ENCODE data around the gene RBM15. TPM values are rescaled to one million over a fixed set of nuclear protein-coding genes. Genes with fewer than 3 reads are reported as not detected.

RBM15 gene
- total RNA-seq, 1 experiment from 2014 or later: 32.1 TPM

- POLR2A ChIA-PET: no interaction called here
- CTCF ChIA-PET: no interaction called here
- in situ Hi-C loops (cut with HindIII; ENCODE audit: low pct_unique_long_range_greater_than_20kb, low sequenced_read_pairs) (no loop called here), intact Hi-C loops (cut with micrococcal nuclease; ENCODE audit: unreplicated experiment) (no loop called here)
- H3K4me3 ChIP-seq (ENCODE audit: low read depth in 2 of 2, low read length in 2 of 2): no peak overlapping the region
- no peaks in the 10 kb centered on the region for H3K9me3 ChIP-seq (ENCODE audit: control insufficient read depth, insufficient read depth, low read depth, low read length)
- no peak for ATAC-seq
- BruUV-seq (replicated peaks): no TSS peak
- TF ChIP-seq REST (IDR thresholded peaks at IDR 0.05; ENCODE audit: insufficient read depth in 1 of 2, low read depth in 2 of 2, low read length in 1 of 2) (no peak), TCF7L2 (IDR thresholded peaks at IDR 0.05; ENCODE audit: low read depth, low read length) (no peak), POLR2AphosphoS5 (IDR thresholded peaks at IDR 0.05; ENCODE audit: low read depth, low read length) (no peak), CTCF (IDR thresholded peaks at IDR 0.05) (no peak), SIN3A (IDR thresholded peaks at IDR 0.05; ENCODE audit: borderline replicate concordance, insufficient read depth, low read depth, low read length) (no peak)
- peaks cover 17% of the 10 kb centered on the region; the same call in 1 of the 2 replicates for H3K36me3 ChIP-seq (ENCODE audit: control insufficient read depth, insufficient read depth, low read length)
- H3K4me1 ChIP-seq (ENCODE audit: control insufficient read depth, insufficient read depth, low read length): peaks cover 37% of the 10 kb centered on the region; the same call in 1 of the 2 replicates
- no peaks in the 10 kb centered on the region for H3K27me3 ChIP-seq (ENCODE audit: control insufficient read depth, insufficient read depth, low read length)
- H3K27ac ChIP-seq (ENCODE audit: low read length): no peak overlapping the region
- no peak for DNase-seq (ENCODE audit: low read depth, low spot score)
Measured at GRCh38 chr1:110348050-110348449, 8.9 kb downstream of the RBM15 start.

- in situ Hi-C loops (cut with HindIII; ENCODE audit: low pct_unique_long_range_greater_than_20kb, low sequenced_read_pairs): no loop called here
- Histone ChIP-seq H3K27me3 (ENCODE audit: control insufficient read depth, insufficient read depth, low read length) (no peaks in the 10 kb centered on the region), H3K27ac (ENCODE audit: low read length) (no peak overlapping the region), H3K9me3 (ENCODE audit: control insufficient read depth, insufficient read depth, low read depth, low read length) (no peaks in the 10 kb centered on the region), H3K4me3 (ENCODE audit: low read depth in 2 of 2, low read length in 2 of 2) (no peak overlapping the region), H3K4me1 (ENCODE audit: control insufficient read depth, insufficient read depth, low read length) (peaks cover 31% of the 10 kb centered on the region; the same call in 1 of the 2 replicates), H3K36me3 (ENCODE audit: control insufficient read depth, insufficient read depth, low read length) (peaks cover 16% of the 10 kb centered on the region; the same call in 1 of the 2 replicates)
- POLR2A ChIA-PET: interaction anchor here (1.2 kb wide), 1 partner anchor 10 kb away, joined by 3 read pairs; no protein-coding TSS in a partner anchor
- DNase-seq (ENCODE audit: low read depth, low spot score) (no peak), ATAC-seq (no peak)
- no TSS peak for BruUV-seq (replicated peaks)
- CTCF ChIA-PET: no interaction called here
- intact Hi-C loops (cut with micrococcal nuclease; ENCODE audit: unreplicated experiment): no loop called here
- TF ChIP-seq POLR2AphosphoS5 (IDR thresholded peaks at IDR 0.05; ENCODE audit: low read depth, low read length): no peak
- TF ChIP-seq TCF7L2 (IDR thresholded peaks at IDR 0.05; ENCODE audit: low read depth, low read length): no peak
- TF ChIP-seq REST (IDR thresholded peaks at IDR 0.05; ENCODE audit: insufficient read depth in 1 of 2, low read depth in 2 of 2, low read length in 1 of 2): no peak
- TF ChIP-seq CTCF (IDR thresholded peaks at IDR 0.05): no peak
- no peak for TF ChIP-seq SIN3A (IDR thresholded peaks at IDR 0.05; ENCODE audit: borderline replicate concordance, insufficient read depth, low read depth, low read length)
Measured at GRCh38 chr1:110348771-110349170, 9.6 kb downstream of the RBM15 start.
